ENCODE results near the gene P4HA1. TPM values are rescaled to one million over a fixed set of nuclear protein-coding genes. Genes with fewer than 3 reads are reported as not detected.
"Not testable (repeated sequence)": the region's sequence is repeated elsewhere in the genome, so short reads cannot be mapped to it uniquely, and the experiment has no call there.

P4HA1 gene
- total and polyA plus RNA-seq, 10 donors: 5.3 to 74.1 (median 28.0) TPM

GRCh38 chr10:73032536-73032935 lies 64.1 kb downstream of the P4HA1 start:
- TF ChIP-seq POLR2AphosphoS5 (IDR thresholded peaks at IDR 0.05) (no peak), POLR2A (IDR thresholded peaks at IDR 0.05) (no peak), CTCF (IDR thresholded peaks at IDR 0.05 in 8 of 11, conservative IDR thresholded peaks at IDR 0.05 in 3 of 11) (no peak)
- H3K36me3 ChIP-seq: peaks cover 0 to 90% (median 24%) of the 10 kb centered on the region in 6 donors
- intact Hi-C loops (cut with DNase I; ENCODE audit: low total_unique reads): no loop called here
- no peak overlapping the region for H3K4me3 ChIP-seq
- H3K27me3 ChIP-seq (replicated peaks in 1 of 7): no peaks in the 10 kb centered on the region
- DNase-seq: no peak
- WGBS, 5 donors: 92 to 98% (median 96%) methylated on average over 6 of the region's 6 CpGs
- H3K4me1 ChIP-seq: no peaks in the 10 kb centered on the region
- no peaks in the 10 kb centered on the region for H3K9me3 ChIP-seq
- no peak overlapping the region for H3K27ac ChIP-seq

GRCh38 chr10:73026623-73027022 lies 70.0 kb downstream of the P4HA1 start:
- DNase-seq; H3K9me3 ChIP-seq; H3K4me1 ChIP-seq; intact Hi-C loops (cut with DNase I; ENCODE audit: low total_unique reads); H3K27ac ChIP-seq; H3K27me3 ChIP-seq (replicated peaks in 1 of 7); H3K4me3 ChIP-seq: not testable (repeated sequence)
- whole genome bisulfite sequencing, 5 donors: 75 to 94% (median 91%) methylated on average over 1 of the region's 1 CpG
- H3K36me3 ChIP-seq: peaks cover 0 to 76% (median 25%) of the 10 kb centered on the region in 6 donors

- H3K36me3 ChIP-seq: peaks cover 0 to 66% (median 13%) of the 10 kb centered on the region in 6 donors
- H3K4me3 ChIP-seq; intact Hi-C loops (cut with DNase I; ENCODE audit: low total_unique reads); H3K27me3 ChIP-seq (replicated peaks in 1 of 7); H3K27ac ChIP-seq; H3K9me3 ChIP-seq; H3K4me1 ChIP-seq; DNase-seq: not testable (repeated sequence)
- WGBS, 5 donors: 95 to 98% (median 97%) methylated on average over 7 of the region's 7 CpGs
These were observed 73.1 kb downstream of the P4HA1 start for GRCh38 chr10:73023455-73024070.

- H3K4me1 ChIP-seq; H3K4me3 ChIP-seq; intact Hi-C loops (cut with DNase I; ENCODE audit: low total_unique reads); H3K27me3 ChIP-seq (replicated peaks in 1 of 7); H3K9me3 ChIP-seq; DNase-seq; H3K27ac ChIP-seq: not testable (repeated sequence)
- 79 to 86% (median 85%) methylated on average over 4 of the region's 4 CpGs for WGBS, 5 donors
- H3K36me3 ChIP-seq: peaks cover 0 to 66% (median 13%) of the 10 kb centered on the region in 6 donors
These were observed 73.7 kb downstream of the P4HA1 start for GRCh38 chr10:73022961-73023360.

GRCh38 chr10:73021538-73022164 lies 75.0 kb downstream of the P4HA1 start:
- H3K27ac ChIP-seq; H3K27me3 ChIP-seq (replicated peaks in 1 of 7); DNase-seq; intact Hi-C loops (cut with DNase I; ENCODE audit: low total_unique reads); H3K4me3 ChIP-seq; H3K4me1 ChIP-seq; H3K9me3 ChIP-seq: not testable (repeated sequence)
- WGBS, 5 donors: 87 to 94% (median 91%) methylated on average over 4 to 6 of the region's 6 CpGs
- H3K36me3 ChIP-seq: peaks cover 0 to 65% (median 17%) of the 10 kb centered on the region in 6 donors

GRCh38 chr10:73021050-73021449 lies 75.6 kb downstream of the P4HA1 start:
- H3K27me3 ChIP-seq (replicated peaks in 1 of 7): no peaks in the 10 kb centered on the region
- no peak for DNase-seq
- WGBS, 5 donors: 90 to 98% (median 92%) methylated on average over 1 of the region's 1 CpG
- intact Hi-C loops (cut with DNase I; ENCODE audit: low total_unique reads): no loop called here
- H3K36me3 ChIP-seq: peaks cover 0 to 68% (median 23%) of the 10 kb centered on the region in 6 donors
- H3K4me3 ChIP-seq: no peak overlapping the region
- no peaks in the 10 kb centered on the region for H3K4me1 ChIP-seq
- H3K27ac ChIP-seq: no peak overlapping the region
- no peaks in the 10 kb centered on the region for H3K9me3 ChIP-seq
- TF ChIP-seq POLR2AphosphoS5 (IDR thresholded peaks at IDR 0.05) (no peak), POLR2A (IDR thresholded peaks at IDR 0.05) (no peak), CTCF (IDR thresholded peaks at IDR 0.05 in 8 of 11, conservative IDR thresholded peaks at IDR 0.05 in 3 of 11) (no peak)

All from spleen (tissue), 11 donors.